GM18519 (cell line): ENCODE results near the gene MAGOHB.
A peak's percentile ranks its signal among the peaks of the same experiment; 100 is the strongest.
"Not testable (repeated sequence)": the region's sequence is repeated elsewhere in the genome, so short reads cannot be mapped to it uniquely, and the experiment has no call there.

Experiments
- ATAC-seq: cut with Tn5 transposase; IDR thresholded peaks from one replicate; pipeline ENCODE4 v1.9.1; 2021; ENCODE audit warnings: mild to moderate bottlenecking, moderate library complexity; ENCODE audit not compliant: unreplicated experiment, low FRiP score

Gene MAGOHB

DNA sequence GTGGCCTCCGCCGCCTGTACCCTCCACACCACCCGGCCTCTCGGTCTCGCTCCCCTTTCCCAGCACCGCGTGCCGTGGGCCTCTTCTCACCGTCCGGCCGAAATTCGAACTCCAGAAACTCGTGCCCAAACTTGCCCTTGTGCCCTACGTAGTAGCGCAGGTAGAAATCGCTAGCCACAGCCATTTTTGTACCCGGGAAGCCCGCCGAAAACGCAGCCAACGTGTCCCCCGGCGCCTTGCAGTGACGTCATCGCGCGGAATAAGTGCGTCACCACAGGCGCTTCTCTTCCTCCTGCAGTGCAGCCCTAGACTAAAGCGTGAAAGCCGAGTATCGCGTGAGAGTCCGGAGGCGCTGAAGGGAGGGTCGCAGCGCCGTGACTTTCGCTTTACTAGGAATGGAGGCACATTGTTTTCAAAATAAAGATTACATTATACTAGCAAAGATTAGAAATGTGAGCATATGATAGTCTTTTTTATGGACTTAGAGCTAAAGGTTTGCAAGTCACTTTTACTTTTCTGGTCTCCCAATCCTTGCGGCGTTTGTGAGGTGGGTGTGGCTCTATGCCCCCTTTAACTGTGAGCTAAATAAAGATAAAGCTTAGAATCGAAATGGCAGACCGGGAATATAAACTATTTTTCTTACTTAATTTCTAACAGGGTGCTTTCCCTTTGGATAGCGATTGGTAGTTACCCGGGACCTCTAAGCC lies at the start of gene MAGOHB:
Gene MAGOHB (minus strand): TSS at position 261 of the 707 bp plus-strand sequence. CDS start 77 bp downstream, at position 184.
- ATAC-seq = peak; percentile 84

DNA sequence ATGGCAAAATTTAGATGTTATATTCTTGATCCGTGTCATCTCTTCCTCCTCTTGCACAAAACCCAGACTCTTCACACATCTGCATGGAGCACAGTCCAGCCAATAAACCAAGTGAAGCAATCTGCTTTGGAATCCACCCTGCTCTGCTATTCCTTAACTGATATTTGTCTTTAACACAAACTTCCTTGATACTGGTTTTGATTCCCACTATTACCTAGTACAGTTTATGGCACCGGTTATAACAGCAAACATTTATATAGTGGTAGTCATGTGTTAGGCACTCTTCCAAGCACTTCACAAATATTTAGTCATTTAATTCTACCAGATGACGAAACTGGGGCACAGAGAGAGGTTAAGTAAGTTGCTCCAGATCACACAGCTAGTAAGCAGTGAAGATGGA lies 47.9 kb upstream of the MAGOHB start:
- ATAC-seq = no peak

DNA sequence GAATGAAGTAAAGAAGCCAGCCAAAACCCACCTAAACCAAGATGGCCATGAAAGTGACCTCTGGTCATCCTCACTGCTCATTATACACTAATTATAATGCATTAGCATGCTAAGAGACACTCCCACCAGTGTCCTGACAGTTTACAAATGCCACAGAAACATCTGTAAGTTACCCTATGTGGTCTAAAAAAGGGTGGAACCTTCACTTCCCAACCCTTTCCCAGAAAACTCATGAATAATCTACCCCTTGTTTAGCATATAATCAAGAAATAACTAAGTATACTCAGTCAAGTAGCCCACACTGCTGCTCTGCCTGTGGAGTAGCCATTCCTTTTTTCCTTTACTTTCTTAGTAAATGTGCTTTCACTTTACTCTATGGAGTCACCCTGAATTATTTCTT lies 40.6 kb upstream of the MAGOHB start:
- ATAC-seq = no peak

DNA sequence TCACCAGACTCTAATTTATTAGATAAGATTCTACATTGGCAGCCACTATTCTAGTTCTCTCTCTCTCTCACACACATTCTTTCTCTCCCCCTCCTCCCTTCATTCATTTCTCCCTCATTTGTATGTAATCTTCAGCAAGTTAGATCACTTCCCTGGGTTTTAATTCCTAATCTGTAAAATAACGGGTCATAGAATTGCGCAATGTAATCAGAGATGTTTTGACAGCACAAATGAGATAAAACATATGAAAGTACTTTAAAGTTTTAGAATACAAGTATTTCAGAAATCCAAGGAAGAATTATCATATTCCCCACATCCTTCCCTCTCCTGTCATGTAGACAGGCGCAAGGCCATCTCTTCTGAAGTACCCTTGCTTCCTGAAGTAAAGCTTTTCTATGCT lies 38.8 kb upstream of the MAGOHB start:
- no peak for ATAC-seq

DNA sequence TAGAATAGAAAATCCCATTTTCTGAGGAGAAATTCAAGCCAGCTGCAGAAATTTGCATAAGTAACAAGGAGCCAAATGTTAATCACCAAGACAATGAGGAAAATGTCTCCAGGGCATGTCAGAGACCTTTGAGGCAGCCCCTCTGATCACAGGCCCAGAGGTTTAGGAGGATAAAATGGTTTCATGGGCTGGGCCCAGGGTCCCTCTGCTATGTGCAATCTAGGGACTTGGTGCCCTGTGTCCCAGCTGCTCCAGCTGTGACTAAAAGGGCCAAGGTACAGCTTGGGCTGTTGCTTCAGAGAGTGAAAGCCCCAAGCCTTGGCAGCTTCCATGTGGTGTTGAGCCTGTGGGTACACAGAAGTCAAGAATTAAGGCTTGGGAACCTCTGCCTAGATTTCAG lies 33.2 kb upstream of the MAGOHB start:
- not testable (repeated sequence) for ATAC-seq

DNA sequence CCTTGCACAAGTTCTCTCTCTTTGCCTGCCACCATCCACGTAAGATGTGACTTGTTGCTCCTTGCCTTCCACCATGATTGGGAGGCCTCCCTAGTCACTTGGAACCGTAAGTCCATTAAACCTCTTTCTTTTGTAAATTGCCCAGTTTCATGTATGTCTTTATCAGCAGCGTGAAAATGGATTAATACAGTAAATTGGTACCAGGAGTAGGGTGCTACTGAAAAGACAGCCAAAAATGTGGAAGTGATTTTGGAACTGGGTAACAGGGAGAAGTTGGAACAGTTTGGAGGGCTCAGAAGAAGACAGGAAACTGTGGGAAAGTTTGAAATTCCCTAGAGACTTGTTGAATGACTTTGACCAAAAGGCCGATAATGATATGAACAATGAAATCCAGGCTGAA lies 32.5 kb upstream of the MAGOHB start:
- no peak for ATAC-seq

DNA sequence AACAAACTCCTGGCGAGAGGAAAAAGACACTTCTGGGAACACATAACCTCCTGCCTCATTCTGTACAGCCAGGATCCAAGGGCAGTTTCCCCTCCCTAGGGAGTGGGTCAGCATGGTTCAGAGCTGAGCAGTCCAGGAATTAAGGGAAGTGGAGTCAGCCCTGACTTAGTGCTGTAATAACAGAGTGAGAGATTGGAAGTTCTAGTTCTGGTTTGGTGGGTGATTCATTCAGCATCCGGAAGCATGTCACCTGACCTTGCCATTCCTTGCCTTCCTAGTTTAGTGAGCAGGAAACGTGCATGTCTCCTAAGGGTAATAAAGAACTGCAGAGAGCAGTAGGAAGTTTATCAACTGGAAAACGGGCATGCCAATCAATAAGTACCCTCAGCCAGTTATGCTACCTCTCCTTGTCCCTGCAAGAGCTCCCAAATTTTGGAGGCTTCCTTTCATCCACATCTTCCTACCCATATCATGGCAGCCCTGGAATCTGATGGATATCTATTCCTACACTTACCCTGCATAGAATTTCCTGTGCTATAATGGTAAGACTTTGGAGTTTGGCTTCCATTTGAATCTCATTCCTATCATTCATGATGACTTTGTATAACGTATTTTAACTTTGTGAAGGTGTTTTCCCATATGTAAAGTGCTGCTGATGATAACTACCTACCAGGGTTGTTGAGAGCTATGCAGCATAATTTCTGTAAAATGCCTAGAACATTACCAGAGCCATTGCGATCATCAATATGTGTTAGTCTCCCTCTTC lies 28.5 kb upstream of the MAGOHB start:
- ATAC-seq = no peak

DNA sequence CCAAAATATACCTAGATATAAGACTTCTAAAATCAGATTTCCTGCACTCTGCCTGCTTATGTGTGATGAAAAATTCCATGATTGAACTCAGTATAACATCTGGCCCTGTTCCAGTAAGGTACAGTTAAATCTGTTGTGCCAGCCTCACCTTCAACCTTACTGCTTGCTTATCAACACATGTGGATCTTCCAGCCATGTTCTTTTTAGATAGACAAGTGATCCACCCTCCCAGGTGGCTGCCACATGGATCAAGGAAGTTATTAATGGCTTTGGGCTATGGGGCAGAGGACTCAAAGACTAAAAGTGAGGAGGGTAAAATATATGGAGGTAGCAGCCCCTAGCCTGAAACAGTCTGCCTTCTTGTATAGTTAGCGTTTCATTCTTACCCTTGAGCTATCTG lies 25.3 kb upstream of the MAGOHB start:
- no peak for ATAC-seq

DNA sequence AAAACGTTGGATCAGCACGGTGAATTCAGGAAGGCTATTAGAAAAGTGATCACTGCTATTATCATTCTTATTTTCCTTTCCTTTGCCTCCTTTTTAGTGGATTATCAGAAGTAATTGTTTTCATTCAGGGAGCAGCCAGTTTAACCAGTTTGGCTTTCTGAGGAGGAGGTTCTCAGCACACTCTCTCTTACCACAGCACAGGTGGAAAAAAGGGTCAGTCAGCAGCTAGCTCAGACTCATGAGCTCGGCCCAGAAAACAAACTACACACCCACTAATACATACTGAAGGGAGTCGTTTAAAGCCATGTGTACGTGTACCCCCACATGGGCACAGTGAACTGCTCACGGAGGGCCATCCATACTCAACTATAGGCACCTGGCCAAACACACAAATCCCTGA lies 23.2 kb upstream of the MAGOHB start:
- ATAC-seq = no peak

DNA sequence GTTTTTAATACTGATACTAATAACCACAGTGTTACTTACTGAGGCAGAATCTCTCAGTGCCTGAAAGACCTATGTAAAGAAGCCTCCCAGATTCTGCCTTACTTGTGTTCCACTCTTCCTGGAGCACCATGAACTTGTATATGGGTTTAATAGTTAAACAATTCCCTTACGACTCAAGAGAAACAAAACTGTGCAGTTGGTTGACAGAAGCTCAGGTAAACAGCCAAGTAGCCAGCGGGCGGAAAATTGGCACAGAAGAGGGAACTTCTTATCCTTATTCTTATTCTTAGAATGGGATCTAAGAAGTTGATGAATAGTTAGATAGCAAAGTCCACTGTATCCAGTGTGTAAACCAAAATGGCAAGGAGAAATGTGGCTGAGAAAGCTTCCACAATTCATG lies 22.7 kb upstream of the MAGOHB start:
- ATAC-seq = no peak

DNA sequence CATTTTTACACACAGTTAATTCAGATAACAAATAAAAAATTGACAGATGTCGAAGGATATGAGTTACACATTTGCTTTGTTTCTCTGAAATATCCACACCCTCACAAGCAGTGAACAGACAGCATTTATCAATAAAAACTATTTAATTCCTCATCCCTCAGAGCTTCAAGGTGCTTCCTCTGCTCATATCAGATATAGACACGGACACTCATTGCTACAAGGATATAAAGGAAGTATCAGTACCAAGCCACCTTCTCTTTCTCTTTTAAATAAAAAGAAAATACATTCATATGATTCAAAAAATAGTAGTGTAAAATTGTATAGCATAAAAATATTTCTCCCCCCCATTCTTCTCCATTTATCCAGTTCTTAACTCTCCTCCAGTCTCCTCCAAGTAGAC lies 21.9 kb upstream of the MAGOHB start:
- no peak for ATAC-seq

DNA sequence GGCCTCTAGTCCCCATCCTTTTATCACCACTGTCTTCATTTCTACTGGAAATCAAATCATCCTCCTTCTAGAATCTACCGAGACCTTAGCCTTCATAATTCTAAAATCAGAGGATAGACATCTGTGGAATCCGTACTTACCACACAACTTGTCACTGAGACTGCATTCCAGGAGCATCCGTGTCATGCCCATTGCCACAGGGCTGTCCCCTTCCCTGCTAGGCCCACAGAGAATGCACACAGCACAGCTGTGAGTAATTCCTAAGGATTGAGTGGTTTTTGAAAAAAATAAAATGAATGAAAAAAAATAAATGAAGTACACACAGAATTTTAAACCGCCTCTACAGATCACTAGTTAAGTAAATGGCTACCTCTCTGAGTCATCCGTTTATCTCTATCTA lies 21.0 kb upstream of the MAGOHB start:
- ATAC-seq = no peak

DNA sequence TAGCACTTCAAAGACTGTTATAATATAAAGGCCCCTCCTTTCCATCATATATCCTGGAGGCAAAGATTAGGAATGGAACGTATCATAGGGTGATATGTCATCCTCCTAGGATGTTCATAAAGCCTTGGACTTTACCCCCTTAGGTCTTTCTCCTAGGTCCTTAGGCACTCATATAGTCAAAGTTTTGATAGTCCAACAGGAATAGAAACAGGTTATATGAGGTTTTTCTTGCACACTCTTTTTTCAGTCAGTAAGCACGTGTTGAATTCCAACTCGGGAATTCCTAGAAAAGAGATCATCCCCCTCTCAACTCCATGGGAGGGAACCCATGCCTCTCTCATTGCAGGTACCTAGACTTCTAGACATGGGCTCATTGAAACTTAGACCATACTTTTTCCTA lies 20.1 kb upstream of the MAGOHB start:
- ATAC-seq = no peak

DNA sequence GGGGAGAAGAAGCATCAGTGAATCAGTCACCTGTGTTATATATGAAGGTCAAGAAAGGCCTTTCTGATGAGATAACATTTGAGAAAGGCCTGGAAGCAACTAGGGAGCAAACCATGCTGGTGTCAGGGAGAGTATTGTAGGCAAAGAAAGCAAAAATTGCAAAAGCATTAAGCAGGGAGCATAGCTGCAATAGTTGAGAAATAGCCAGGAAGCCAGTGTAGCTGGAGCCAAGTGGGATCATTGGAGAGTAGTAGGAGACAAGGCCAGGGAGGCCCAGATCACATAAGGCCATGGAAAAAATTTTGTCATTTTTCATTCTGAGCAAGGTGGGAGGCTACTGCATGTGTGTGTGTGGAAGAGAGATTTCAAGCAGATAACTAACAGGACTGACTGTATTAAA lies 18.8 kb upstream of the MAGOHB start:
- no peak for ATAC-seq

DNA sequence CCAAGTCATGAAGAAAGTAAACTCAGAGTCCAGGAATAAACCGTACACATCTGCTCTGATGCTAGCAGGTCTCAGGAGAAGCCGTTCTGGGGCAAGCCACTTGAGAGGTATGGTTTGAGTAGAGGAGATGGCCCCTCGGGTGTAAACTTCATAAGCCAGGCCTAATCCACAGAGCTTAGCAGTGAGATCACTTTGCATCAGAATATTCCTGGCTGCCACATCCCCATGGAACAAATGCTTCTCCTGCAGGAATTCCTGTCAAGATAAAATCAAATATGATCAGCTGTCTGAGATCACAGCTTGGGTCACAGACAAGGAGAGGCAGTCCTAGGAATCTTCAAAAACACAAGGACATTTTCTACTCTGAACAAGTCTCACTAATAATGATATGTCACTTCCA lies 11.2 kb upstream of the MAGOHB start:
- ATAC-seq = no peak

DNA sequence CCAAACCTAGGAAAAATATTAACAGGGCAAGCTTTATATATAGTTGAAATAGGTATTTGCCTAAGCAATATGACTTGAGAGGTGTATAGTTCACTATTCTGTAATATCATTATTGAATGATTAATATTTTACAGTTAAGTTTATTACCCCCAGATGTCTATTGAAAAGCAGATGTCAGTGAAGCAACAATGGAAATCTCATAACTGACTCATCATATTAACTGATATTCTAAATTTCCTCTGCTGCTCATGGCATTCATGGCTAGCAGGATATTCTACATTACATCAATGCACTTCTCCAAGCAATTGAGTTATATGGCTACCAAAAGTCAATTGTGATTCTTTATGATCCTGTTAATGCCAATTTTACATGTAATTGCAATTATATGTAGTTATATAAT lies 9.7 kb upstream of the MAGOHB start:
- ATAC-seq = no peak

DNA sequence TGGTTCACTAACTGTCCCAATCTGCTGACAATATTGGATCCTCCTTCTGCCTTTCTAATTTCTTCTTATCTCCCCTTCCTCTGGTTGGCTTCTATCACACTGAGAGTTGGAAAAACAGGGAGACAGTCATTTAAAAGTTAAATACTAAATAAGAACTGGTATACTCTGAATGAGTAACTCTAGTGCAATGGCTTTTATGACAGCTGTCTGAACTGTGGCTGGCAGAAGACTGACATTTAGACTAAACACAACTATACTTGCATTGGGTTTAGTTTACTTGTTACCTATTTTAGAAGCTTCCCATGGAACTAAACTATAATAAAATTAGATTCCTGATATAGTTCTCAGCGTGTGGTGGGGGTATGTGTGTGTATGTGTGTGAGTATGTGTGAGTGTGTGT lies 7.9 kb upstream of the MAGOHB start:
- no peak for ATAC-seq

DNA sequence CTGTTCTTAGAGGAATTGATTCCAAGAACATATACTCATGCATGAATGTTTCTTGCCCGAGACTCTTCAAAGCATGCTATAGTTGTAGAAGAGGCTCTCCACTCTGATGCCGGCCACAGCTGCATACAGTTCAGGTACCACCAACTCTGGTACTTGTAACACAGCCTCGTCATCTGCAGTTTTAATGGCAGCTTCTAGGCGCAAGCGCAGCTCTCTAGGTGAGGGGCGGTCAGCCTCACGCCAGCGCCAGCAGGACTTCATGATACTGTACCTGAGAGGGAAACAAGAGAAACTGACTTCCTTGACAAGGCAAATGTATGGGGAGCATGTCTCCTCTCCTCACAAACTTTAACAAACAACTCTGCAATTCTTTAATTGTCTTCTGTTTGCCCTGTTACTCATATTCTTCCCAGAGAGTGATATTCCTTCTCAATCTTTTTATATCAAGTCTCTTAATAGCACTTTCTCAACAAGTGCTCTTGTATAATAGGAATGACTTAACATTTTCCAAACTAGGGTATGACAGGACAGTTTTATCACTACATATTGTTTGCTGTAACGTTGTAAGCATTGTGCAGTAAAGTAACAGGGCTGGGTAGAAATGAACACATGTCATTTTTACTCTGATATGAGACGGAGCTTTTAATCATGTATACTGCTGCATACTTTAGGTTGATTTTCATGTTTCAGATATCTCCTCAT lies 6.8 kb upstream of the MAGOHB start:
- no peak for ATAC-seq

DNA sequence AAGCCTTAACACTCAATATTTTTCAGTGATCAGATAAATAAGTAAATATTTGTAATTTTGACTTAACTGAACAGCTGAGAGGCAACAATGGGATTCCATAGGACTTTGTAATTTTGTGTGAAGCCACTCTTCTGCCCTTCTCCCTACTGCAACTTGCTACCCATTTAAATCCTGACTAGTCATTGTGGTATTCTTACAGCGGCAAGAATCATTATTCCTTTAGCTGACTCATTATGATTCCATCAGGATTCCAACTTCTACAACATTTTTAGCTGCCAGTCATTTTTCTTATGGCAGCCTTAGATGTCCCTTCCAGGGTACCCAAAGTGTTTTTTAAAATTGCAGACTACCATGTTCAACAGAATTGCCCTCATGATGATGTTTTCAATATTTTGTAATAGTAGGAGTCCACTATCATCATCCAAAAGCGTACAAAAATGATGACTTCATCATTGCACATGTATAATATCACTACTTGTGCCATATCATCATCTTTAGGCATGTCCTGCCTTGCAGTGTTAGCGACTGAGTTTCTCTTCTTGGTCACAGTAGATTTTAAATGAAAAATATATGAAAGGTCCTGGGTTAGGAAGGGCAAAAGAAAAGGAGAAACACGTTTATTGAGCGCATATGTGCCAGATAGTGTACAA lies 5.1 kb upstream of the MAGOHB start:
- ATAC-seq = no peak

DNA sequence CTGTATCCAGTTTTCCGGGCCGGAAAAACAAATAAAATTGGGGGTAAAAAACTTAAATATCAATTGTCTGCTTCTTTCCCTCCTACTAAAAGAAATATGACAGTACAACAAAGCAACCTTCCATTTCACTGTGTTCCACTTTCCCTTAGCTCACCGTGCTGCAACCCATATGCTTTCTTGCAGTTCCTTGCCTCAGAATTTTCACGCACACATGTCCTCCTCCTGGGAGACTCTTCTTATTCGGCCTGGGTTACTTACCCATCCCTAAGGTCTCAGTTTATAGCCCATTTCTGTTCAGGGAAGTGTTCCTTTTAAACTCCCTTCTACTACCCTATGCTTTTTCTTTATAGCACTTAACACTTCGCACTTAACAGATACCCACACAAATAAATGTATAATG lies 4.5 kb upstream of the MAGOHB start:
- no peak for ATAC-seq

DNA sequence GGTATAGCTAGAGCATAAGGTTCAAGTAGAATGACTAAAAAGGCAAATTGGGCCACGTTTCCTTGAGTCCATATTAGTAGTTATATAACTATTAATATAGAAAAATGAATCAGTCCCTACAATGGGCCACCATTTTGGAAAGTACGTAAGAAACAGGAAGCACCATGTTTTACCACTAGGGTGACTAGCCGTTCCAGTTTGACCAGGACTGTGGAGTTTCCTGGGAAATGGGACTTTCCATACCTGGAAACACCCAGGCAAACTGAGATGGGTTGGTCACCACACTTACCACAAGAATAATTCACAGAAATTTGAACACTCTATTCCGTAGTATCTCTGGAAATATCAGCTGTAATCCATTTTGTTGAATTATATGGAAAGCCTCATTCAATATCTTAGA lies 2.1 kb upstream of the MAGOHB start:
- ATAC-seq = no peak
